Liver (tissue), 9 donors: ENCODE data around the gene HOXD8. TPM values are rescaled to one million over a fixed set of nuclear protein-coding genes. Genes with fewer than 3 reads are reported as not detected.

Source experiments
- DNase-seq: peaks from one replicate; pipeline ENCODE4 v3.0.0-alpha.2; 2017; ENCODE audit warnings: low spot score
- H3K27ac ChIP-seq, 2 donors: one replicate each; pipeline ENCODE4 v1.7.0; 2013; ENCODE audit warnings: inconsistent platforms in 2 of 2, low read length in 2 of 2, control low read depth in 1 of 2, low read depth in 1 of 2, mild to moderate bottlenecking in 1 of 2
- H3K27me3 ChIP-seq, 4 donors: one replicate each; pipeline versions ENCODE4 v1.6.1 to v1.7.0; 2013; ENCODE audit warnings: low read length in 3 of 4, inconsistent platforms in 1 of 4, mild to moderate bottlenecking in 1 of 4, moderate library complexity in 1 of 4; ENCODE audit not compliant: control insufficient read depth in 4 of 4, insufficient read depth in 4 of 4
- H3K36me3 ChIP-seq, 4 donors: one replicate each; pipeline versions ENCODE4 v1.6.1 to v1.7.0; 2013; ENCODE audit warnings: low read length in 3 of 4, mild to moderate bottlenecking in 3 of 4, low read depth in 1 of 4, moderate library complexity in 1 of 4; ENCODE audit not compliant: control insufficient read depth in 4 of 4, insufficient read depth in 3 of 4
- H3K4me1 ChIP-seq, 4 donors: one replicate each; pipeline versions ENCODE4 v1.6.1 to v1.7.0; 2013; ENCODE audit warnings: low read length in 3 of 4, mild to moderate bottlenecking in 3 of 4, moderate library complexity in 1 of 4; ENCODE audit not compliant: control insufficient read depth in 4 of 4, insufficient read depth in 4 of 4
- H3K4me3 ChIP-seq, 3 donors: one replicate each; pipeline versions ENCODE4 v1.6.1 to v1.7.0; 2013; ENCODE audit warnings: low read length in 3 of 3, control low read depth in 1 of 3, low read depth in 1 of 3, mild to moderate bottlenecking in 1 of 3
- H3K9ac ChIP-seq, 2 donors: one replicate each; pipeline ENCODE4 v1.7.0; 2013; ENCODE audit warnings: low read length in 2 of 2, mild to moderate bottlenecking in 2 of 2, moderate library complexity in 2 of 2, control low read depth in 1 of 2, low read depth in 1 of 2
- H3K9me3 ChIP-seq, 4 donors: one replicate each; pipeline versions ENCODE4 v1.6.1 to v1.7.0; 2013; ENCODE audit warnings: low read length in 3 of 4; ENCODE audit not compliant: control insufficient read depth in 4 of 4
- CTCF ChIP-seq: fragments of 150-350 bp; IDR thresholded peaks from 2 replicates; pipeline ENCODE4 v1.5.1; 2017; ENCODE audit warnings: improper control_type of control experiment, low read depth, low read length; ENCODE audit not compliant: missing input control
- EGR1 ChIP-seq, 2 donors: IDR thresholded peaks; 2 replicates each; pipeline ENCODE4 v1.6.1; 2016 to 2018; ENCODE audit warnings: antibody characterized with exemption in 2 of 2, low read depth in 2 of 2
- FOXA1 ChIP-seq: IDR thresholded peaks from 2 replicates; pipeline ENCODE4 v1.6.1; 2016; ENCODE audit warnings: antibody characterized with exemption
- FOXA2 ChIP-seq: IDR thresholded peaks from 2 replicates; pipeline ENCODE4 v1.6.1; 2016; ENCODE audit warnings: antibody characterized with exemption
- GABPA ChIP-seq, 2 donors: IDR thresholded peaks in 1 of 2; conservative IDR thresholded peaks in 1 of 2; 2 replicates each; pipeline ENCODE4 v1.6.1; 2016; ENCODE audit warnings: antibody characterized with exemption in 2 of 2, mild to moderate bottlenecking in 1 of 2, moderate library complexity in 1 of 2
- HNF4A ChIP-seq, 2 donors: conservative IDR thresholded peaks; 2 replicates each; pipeline ENCODE4 v1.6.1; 2016; ENCODE audit warnings: antibody characterized with exemption in 2 of 2, mild to moderate bottlenecking in 2 of 2
- HNF4G ChIP-seq: IDR thresholded peaks from 2 replicates; pipeline ENCODE4 v1.6.1; 2016; ENCODE audit warnings: antibody characterized with exemption
- JUND ChIP-seq, 2 donors: IDR thresholded peaks; 2 replicates each; pipeline ENCODE4 v1.6.1; 2016; ENCODE audit warnings: antibody characterized with exemption in 2 of 2
- NR2F2 ChIP-seq: IDR thresholded peaks from 2 replicates; pipeline ENCODE4 v1.6.1; 2016; ENCODE audit warnings: antibody characterized with exemption
- RAD21 ChIP-seq, 2 donors: IDR thresholded peaks; 2 replicates each; pipeline ENCODE4 v1.6.1; 2016; ENCODE audit warnings: antibody characterized with exemption in 2 of 2, mild to moderate bottlenecking in 2 of 2
- RXRA ChIP-seq, 2 donors: IDR thresholded peaks; 2 replicates each; pipeline ENCODE4 v1.6.1; 2017 to 2018; ENCODE audit warnings: antibody characterized with exemption in 2 of 2, mild to moderate bottlenecking in 1 of 2
- SP1 ChIP-seq: IDR thresholded peaks from 2 replicates; pipeline ENCODE4 v1.6.1; 2018; ENCODE audit warnings: antibody characterized with exemption, mild to moderate bottlenecking
- TAF1 ChIP-seq: conservative IDR thresholded peaks from 2 replicates; pipeline ENCODE4 v1.6.1; 2016; ENCODE audit warnings: antibody characterized with exemption, mild to moderate bottlenecking
- YY1 ChIP-seq: IDR thresholded peaks from 2 replicates; pipeline ENCODE4 v1.6.1; 2016; ENCODE audit warnings: antibody characterized with exemption, mild to moderate bottlenecking
- ZBTB33 ChIP-seq: IDR thresholded peaks from 2 replicates; pipeline ENCODE4 v1.6.1; 2016; ENCODE audit warnings: antibody characterized with exemption
- WGBS: extraction: QIAGEN DNeasy Blood & Tissue Kit; methylation state at CpG from one replicate; pipeline ENCODE4 v1.1.7; 2013; 5-methylcytosine and 5-hydroxymethylcytosine counted together
- polyA plus RNA-seq, 2 donors: library from polyadenylated mRNA; stranded (reverse) in 1 of 2; unstranded in 1 of 2; fragments of 200-250 nt in 1 of 2; fragments of >200 nt in 1 of 2; fragmentation: Nextera tagmentation in 1 of 2; extraction: Ambion mirVana in 1 of 2; gene quantifications; one replicate each; pipeline versions ENCODE4 v1.2.1 to v1.2.3, GENCODE V29; 2013 to 2015
- total RNA-seq, 2 donors: library from RNA; depleted of rRNA; stranded (reverse); fragments of >200 nt; gene quantifications; one replicate each; pipeline ENCODE4 v1.2.3, GENCODE V29; 2014
- TF ChIP-seq, protein P1 (sequence below): IDR thresholded peaks from 2 replicates; pipeline ENCODE4 v1.6.1; 2016; ENCODE audit warnings: antibody characterized with exemption
- TF ChIP-seq, protein P2 (sequence below): IDR thresholded peaks from 2 replicates; pipeline ENCODE4 v1.6.1; 2016; ENCODE audit warnings: antibody characterized with exemption
- TF ChIP-seq, protein P3 (sequence below): IDR thresholded peaks from 2 replicates; pipeline ENCODE4 v1.6.1; 2016; ENCODE audit warnings: antibody characterized with exemption, mild to moderate bottlenecking
- donor health status: healthy.
- donor health status: healthy.
- donor health status: healthy.
- donor health status: healthy.
- donor health status: healthy.

Gene HOXD8
- total and polyA plus RNA-seq, 4 donors = 0.06 to 0.19 (median 0.08) TPM; not detected in 1

DNA sequence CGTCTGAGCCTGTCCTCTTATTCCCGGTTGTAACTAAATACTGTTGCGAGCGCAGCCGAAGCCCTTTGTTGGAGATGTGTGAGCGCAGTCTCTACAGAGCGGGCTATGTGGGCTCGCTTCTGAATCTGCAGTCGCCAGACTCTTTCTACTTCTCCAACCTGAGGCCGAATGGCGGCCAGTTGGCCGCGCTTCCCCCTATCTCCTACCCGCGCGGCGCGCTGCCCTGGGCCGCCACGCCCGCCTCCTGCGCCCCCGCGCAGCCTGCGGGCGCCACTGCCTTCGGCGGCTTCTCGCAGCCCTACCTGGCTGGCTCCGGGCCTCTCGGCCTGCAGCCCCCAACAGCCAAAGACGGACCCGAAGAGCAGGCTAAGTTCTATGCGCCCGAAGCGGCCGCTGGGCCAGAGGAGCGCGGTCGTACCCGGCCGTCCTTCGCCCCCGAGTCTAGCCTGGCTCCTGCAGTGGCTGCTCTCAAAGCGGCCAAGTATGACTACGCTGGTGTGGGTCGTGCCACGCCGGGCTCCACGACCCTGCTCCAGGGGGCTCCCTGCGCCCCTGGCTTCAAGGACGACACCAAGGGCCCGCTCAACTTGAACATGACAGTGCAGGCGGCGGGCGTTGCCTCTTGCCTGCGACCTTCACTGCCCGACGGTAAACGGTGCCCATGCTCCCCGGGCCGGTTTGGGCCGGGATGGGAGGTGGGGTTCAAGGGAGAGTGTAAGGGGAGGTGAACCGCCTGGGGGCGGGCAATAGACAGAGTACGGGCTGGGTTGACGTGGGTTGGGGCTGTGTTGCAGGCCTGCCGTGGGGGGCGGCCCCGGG is 29.6 kb upstream of the HOXD8 start, which contains the start of gene HOXD12:
TSS of gene HOXD12 (plus strand) at position 68 of the 819 bp plus-strand sequence. CDS start at position 75, 7 bp downstream.
- H3K27me3 ChIP-seq = peaks cover 13 to 71% (median 38%) of the 10 kb centered on the region in 4 donors
- 7% methylated on average over 70 of the region's 70 CpGs for WGBS
- no peak within 1 kb of the TSS for H3K27ac ChIP-seq
- H3K36me3 ChIP-seq = no peaks in the 10 kb centered on the region
- H3K4me3 ChIP-seq = no peak within 1 kb of the TSS
- no peak for DNase-seq
- peaks cover 0 to 2% (median 0%) of the 10 kb centered on the region in 4 donors for H3K9me3 ChIP-seq
- peaks cover 1 to 23% (median 14%) of the 10 kb centered on the region in 4 donors for H3K4me1 ChIP-seq
- no peak within 1 kb of the TSS for H3K9ac ChIP-seq
- TF ChIP-seq TAF1 (no peak), EGR1 (IDR thresholded peaks at IDR 0.05; ENCODE audit: low read depth in 2 of 2) (no peak), YY1 (no peak), HNF4A (conservative IDR thresholded peaks at IDR 0.05) (no peak), RAD21 (IDR thresholded peaks at IDR 0.05) (no peak), NR2F2 (no peak), GABPA (IDR thresholded peaks at IDR 0.05 in 1 of 2, conservative IDR thresholded peaks at IDR 0.05 in 1 of 2) (no peak)
- TF ChIP-seq, protein P1, sequence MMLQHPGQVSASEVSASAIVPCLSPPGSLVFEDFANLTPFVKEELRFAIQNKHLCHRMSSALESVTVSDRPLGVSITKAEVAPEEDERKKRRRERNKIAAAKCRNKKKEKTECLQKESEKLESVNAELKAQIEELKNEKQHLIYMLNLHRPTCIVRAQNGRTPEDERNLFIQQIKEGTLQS = no peak

GRCh38 chr2:176100547-176101140 is 28.9 kb upstream of the HOXD8 start:
- WGBS = 18% methylated on average over 28 of the region's 28 CpGs
- TF ChIP-seq FOXA1 (no peak), JUND (IDR thresholded peaks at IDR 0.05) (no peak), ZBTB33 (no peak), FOXA2 (no peak), RAD21 (IDR thresholded peaks at IDR 0.05) (no peak), YY1 (no peak), HNF4A (conservative IDR thresholded peaks at IDR 0.05) (no peak), EGR1 (IDR thresholded peaks at IDR 0.05; ENCODE audit: low read depth in 2 of 2) (no peak), TAF1 (no peak), RXRA (IDR thresholded peaks at IDR 0.05) (no peak), GABPA (IDR thresholded peaks at IDR 0.05 in 1 of 2, conservative IDR thresholded peaks at IDR 0.05 in 1 of 2) (no peak), HNF4G (no peak), CTCF (no peak), SP1 (no peak)
- TF ChIP-seq, protein P1 = no peak
- TF ChIP-seq, protein P2, sequence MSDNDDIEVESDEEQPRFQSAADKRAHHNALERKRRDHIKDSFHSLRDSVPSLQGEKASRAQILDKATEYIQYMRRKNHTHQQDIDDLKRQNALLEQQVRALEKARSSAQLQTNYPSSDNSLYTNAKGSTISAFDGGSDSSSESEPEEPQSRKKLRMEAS = no peak
- TF ChIP-seq, protein P3, sequence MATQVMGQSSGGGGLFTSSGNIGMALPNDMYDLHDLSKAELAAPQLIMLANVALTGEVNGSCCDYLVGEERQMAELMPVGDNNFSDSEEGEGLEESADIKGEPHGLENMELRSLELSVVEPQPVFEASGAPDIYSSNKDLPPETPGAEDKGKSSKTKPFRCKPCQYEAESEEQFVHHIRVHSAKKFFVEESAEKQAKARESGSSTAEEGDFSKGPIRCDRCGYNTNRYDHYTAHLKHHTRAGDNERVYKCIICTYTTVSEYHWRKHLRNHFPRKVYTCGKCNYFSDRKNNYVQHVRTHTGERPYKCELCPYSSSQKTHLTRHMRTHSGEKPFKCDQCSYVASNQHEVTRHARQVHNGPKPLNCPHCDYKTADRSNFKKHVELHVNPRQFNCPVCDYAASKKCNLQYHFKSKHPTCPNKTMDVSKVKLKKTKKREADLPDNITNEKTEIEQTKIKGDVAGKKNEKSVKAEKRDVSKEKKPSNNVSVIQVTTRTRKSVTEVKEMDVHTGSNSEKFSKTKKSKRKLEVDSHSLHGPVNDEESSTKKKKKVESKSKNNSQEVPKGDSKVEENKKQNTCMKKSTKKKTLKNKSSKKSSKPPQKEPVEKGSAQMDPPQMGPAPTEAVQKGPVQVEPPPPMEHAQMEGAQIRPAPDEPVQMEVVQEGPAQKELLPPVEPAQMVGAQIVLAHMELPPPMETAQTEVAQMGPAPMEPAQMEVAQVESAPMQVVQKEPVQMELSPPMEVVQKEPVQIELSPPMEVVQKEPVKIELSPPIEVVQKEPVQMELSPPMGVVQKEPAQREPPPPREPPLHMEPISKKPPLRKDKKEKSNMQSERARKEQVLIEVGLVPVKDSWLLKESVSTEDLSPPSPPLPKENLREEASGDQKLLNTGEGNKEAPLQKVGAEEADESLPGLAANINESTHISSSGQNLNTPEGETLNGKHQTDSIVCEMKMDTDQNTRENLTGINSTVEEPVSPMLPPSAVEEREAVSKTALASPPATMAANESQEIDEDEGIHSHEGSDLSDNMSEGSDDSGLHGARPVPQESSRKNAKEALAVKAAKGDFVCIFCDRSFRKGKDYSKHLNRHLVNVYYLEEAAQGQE = no peak

More at GRCh38 chr2:176100547-176101140, 28.9 kb upstream of the HOXD8 start:
- Histone ChIP-seq H3K4me1 (peaks cover 1 to 24% (median 14%) of the 10 kb centered on the region in 4 donors), H3K9me3 (no peaks in the 10 kb centered on the region), H3K9ac (no peak overlapping the region), H3K4me3 (no peak overlapping the region), H3K36me3 (no peaks in the 10 kb centered on the region), H3K27ac (no peak overlapping the region), H3K27me3 (peaks cover 20 to 76% (median 38%) of the 10 kb centered on the region in 4 donors)
- no peak for DNase-seq
